ENCODE measurements around the gene UST. TPM values are rescaled to one million over a fixed set of nuclear protein-coding genes. Genes with fewer than 3 reads are reported as not detected.
A peak's percentile ranks its signal among the peaks of the same experiment; 100 is the strongest.
"Not testable (repeated sequence)": the region's sequence is repeated elsewhere in the genome, so short reads cannot be mapped to it uniquely, and the experiment has no call there.

The UST gene
- total RNA-seq, 2 donors from 2014 or later = 3.8 to 7.3 TPM

DNA sequence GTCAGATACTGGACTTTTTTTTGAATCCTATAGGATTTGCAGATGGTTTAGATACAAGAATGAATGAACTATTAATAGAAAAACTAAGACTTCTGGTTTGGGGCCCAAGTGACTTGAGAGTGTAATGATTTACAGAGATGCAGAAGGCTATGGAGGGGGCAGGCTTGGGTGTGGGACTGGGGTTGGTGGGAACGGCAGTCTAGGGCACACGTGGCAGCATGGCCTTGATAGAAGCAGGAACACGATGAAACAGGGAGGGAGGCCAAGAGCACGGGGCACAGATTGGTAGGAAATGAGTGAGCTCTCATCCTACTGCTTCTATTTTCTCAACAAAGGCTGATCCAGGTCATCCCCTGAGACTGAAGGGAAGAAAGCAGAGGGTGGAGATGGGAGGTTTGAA is 3.4 kb upstream of the UST start:
- H3K36me3 Mint-ChIP-seq (ENCODE audit: low read depth) = peaks cover 3% of the 10 kb centered on the region
- peak overlapping the region; percentile 72 for H3K27ac Mint-ChIP-seq
- DNase-seq (no peak), ATAC-seq (no peak)
- H3K9me3 ChIP-seq (ENCODE audit: control insufficient read depth, low read length, poor library complexity, severe bottlenecking) = no peaks in the 10 kb centered on the region
- peaks cover 5% of the 10 kb centered on the region for H3K27me3 Mint-ChIP-seq
- no peak overlapping the region for H3K4me3 Mint-ChIP-seq
- peaks cover 33% of the 10 kb centered on the region for H3K4me1 Mint-ChIP-seq

DNA sequence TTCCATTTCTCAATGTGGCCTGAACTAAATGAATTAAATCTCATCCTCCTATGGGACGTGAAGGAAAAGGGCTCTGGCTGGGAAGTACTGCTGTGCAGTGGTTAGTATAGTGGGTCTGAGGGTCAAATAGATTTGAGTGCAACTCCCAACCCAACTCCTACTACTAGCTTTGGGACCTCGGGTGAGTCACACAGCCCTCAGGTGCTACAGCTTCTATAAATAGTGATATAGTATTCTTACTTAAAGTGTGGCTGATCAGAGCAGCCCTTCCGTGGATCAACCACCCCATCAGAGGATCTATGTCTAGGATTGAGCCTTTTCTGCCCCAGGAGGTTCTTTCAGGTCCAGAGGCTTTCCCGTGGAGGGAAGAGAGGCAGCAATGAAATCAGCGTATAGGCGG is 904 bp upstream of the UST start:
- H3K36me3 Mint-ChIP-seq (ENCODE audit: low read depth) = peaks cover 3% of the 10 kb centered on the region
- H3K9me3 ChIP-seq (ENCODE audit: control insufficient read depth, low read length, poor library complexity, severe bottlenecking) = no peaks in the 10 kb centered on the region
- H3K4me3 Mint-ChIP-seq = peak overlapping the region; percentile 99
- H3K27me3 Mint-ChIP-seq = peaks cover 5% of the 10 kb centered on the region
- peaks cover 40% of the 10 kb centered on the region for H3K4me1 Mint-ChIP-seq
- H3K27ac Mint-ChIP-seq = peak overlapping the region; percentile 97
- DNase-seq (no peak), ATAC-seq (no peak)

DNA sequence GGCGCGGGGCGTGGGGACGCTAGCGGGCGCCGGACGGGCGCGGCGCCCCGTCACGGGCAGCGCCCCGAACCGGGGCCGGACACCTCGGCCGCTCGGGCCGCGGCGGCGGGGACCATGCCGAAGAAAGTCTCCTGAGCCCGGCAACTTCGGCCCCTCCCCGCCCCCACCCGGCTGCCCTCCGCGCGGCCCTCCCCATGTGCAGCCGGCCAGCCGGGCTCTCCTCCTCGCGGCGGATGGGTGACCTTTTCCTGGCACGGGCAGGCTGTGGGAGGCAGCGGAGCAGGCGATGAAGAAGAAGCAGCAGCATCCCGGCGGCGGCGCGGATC is 278 bp downstream of the UST start:
- H3K4me3 Mint-ChIP-seq = peak overlapping the region; percentile 99
- peak in 1 of 3 donors; percentile 17 for DNase-seq
- peak overlapping the region; percentile 97 for H3K27ac Mint-ChIP-seq
- peak; percentile 13 for ATAC-seq
- H3K4me1 Mint-ChIP-seq = peaks cover 44% of the 10 kb centered on the region
- peaks cover 5% of the 10 kb centered on the region for H3K27me3 Mint-ChIP-seq
- no peaks in the 10 kb centered on the region for H3K9me3 ChIP-seq (ENCODE audit: control insufficient read depth, low read length, poor library complexity, severe bottlenecking)
- peaks cover 5% of the 10 kb centered on the region for H3K36me3 Mint-ChIP-seq (ENCODE audit: low read depth)

DNA sequence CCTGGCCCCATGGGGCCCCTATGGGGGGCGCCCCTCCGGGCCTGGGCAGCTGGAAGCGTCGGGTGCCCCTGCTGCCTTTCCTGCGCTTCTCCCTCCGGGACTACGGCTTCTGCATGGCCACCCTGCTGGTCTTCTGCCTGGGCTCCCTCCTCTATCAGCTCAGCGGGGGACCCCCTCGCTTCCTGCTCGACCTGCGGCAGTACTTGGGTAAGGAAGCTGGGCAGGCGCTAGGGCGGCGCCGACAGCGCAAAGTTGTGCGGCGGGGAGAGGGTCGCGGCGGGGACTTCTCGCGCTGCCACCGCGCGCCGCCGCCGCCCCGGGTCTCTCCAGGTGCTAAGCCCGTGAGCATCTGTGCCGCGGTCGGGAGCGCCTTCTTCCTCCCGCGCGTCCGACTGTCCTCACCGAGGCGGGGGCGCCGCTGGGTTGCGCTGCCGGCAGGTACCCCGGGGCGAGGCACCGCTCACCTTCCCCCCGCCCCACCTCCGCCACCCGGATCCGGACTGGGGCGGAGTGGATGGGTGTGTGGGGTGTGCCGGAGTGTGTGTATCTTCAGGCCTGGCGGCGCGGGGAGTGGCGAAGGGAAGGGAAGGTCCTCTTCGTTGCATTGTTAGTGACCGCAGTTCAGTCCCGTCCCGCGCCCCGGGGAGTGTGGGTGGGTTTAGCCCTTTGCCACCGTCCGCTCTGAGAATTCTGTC is 788 bp downstream of the UST start:
- peak; percentile 79 for ATAC-seq
- H3K9me3 ChIP-seq (ENCODE audit: control insufficient read depth, low read length, poor library complexity, severe bottlenecking) = no peaks in the 10 kb centered on the region
- Mint-ChIP-seq H3K27me3 (peaks cover 5% of the 10 kb centered on the region), H3K27ac (peak overlapping the region; percentile 97), H3K4me1 (peaks cover 44% of the 10 kb centered on the region), H3K4me3 (peak overlapping the region; percentile 99), H3K36me3 (ENCODE audit: low read depth) (peaks cover 5% of the 10 kb centered on the region)
- peak; percentile 54 to 67 (median 59) for DNase-seq

DNA sequence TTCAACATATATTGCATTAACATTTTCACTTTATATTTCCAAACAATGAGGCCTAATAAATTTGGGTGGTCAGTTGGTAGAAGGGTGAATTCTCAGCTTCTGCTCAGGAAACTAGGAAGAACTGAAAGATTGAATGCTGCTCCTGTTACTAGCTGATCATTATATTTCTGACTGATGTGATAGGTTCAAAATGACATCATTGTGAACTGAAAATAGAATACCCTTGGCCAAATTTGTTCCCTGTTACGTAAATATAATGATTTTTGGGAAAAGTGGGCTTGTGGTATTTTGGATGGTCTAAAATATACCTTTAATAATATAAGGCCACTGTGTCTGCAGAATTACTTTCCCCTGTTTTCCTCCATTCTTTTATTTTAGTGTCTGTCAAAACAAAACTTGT is 2.8 kb downstream of the UST start:
- Mint-ChIP-seq H3K27me3 (no peaks in the 10 kb centered on the region), H3K4me3 (peak overlapping the region; percentile 99), H3K4me1 (peaks cover 38% of the 10 kb centered on the region), H3K36me3 (ENCODE audit: low read depth) (peaks cover 5% of the 10 kb centered on the region), H3K27ac (peak overlapping the region; percentile 97)
- H3K9me3 ChIP-seq (ENCODE audit: control insufficient read depth, low read length, poor library complexity, severe bottlenecking) = no peaks in the 10 kb centered on the region
- no peak for DNase-seq
- no peak for ATAC-seq

DNA sequence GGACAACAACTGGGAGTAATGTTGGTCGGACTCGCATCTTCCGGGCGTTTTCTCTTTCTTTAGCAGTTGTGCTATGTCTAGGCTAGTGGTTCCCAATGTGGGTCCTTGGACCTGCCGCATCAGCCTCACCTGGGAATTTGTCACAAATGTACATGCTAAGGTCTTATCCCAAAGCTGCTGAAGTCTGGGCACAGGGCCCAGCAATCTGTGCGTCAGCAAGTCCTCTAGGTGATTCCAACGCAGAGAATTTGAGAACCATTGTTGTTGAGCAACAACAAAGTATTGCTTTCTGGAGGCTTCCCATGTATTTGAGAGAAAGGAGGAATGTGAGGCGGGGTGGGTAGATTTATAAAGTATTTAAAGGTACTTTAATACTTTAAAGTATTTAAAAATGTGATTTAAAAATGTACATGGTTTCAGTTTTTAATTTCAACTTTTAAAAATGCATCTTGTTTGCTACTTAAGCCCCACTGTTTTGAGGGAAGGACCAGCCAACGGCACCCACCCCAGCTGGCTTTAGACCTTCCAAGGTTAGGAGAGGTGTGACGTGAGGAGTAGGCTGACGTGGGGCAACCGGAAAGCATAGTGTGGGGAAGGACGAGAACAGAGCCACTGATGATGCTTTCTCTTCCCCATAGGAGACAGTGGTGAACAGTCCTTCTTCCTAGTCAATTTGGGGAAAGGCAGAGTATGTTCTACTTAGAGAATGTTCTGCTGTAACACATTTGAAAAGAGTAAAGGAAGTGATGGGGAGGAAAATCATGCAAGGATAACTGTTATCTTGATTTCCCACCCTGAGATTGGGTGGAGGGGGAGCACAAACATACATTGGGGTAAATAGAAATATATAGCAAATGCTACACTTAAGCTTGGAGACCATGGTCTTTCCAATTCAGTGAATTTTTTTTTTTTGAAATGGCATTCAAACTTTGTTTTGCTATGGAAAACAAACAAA is 4.3 kb downstream of the UST start:
- Mint-ChIP-seq H3K27me3 (no peaks in the 10 kb centered on the region), H3K4me3 (no peak overlapping the region), H3K4me1 (peaks cover 37% of the 10 kb centered on the region), H3K27ac (peak overlapping the region; percentile 97), H3K36me3 (ENCODE audit: low read depth) (peaks cover 5% of the 10 kb centered on the region)
- H3K9me3 ChIP-seq (ENCODE audit: control insufficient read depth, low read length, poor library complexity, severe bottlenecking) = no peaks in the 10 kb centered on the region
- ATAC-seq (no peak), DNase-seq (no peak)

DNA sequence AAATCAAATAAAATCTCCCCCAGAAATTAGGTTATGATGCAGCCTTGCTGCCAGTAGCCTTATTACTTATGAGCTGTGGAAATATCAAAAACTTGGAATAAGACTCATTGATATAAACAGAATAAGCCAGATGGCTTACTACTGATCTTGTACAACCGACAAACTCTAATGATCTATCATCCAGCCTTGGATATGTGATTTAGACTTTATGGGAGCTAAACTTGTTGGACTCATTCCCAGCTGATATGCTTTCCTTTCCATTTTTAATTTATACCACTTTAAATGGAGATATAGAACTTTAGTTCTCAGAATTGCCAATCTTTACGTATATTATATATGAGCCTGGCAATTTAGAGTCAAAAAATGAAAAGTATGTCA is 5.0 kb downstream of the UST start:
- Mint-ChIP-seq H3K36me3 (ENCODE audit: low read depth) (peaks cover 3% of the 10 kb centered on the region), H3K4me1 (peaks cover 34% of the 10 kb centered on the region), H3K27ac (no peak overlapping the region), H3K4me3 (no peak overlapping the region), H3K27me3 (no peaks in the 10 kb centered on the region)
- H3K9me3 ChIP-seq (ENCODE audit: control insufficient read depth, low read length, poor library complexity, severe bottlenecking) = no peaks in the 10 kb centered on the region
- DNase-seq (no peak), ATAC-seq (no peak)

DNA sequence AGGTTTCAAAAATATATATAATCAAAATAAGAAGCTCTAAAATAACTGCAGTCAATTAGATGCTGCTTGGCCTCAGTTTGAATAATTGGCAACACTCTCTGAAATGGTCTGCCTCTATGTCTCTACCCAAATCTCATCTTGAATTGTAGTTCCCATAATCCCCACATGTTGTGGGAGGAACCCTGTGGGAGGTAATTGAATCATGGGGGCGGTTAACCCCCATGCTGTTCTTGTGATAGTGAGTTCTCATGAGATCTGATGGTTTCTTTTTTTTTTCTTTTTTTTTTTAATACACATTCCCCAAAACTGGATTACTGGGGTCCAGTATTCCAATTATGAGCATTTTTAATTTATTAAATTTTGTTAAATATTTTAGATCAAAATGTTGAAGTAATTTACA is 8.5 kb downstream of the UST start:
- not testable (repeated sequence) for H3K27me3 Mint-ChIP-seq; H3K4me3 Mint-ChIP-seq; H3K27ac Mint-ChIP-seq; ATAC-seq; DNase-seq; H3K9me3 ChIP-seq (ENCODE audit: control insufficient read depth, low read length, poor library complexity, severe bottlenecking); H3K36me3 Mint-ChIP-seq (ENCODE audit: low read depth)
- peaks cover 36% of the 10 kb centered on the region for H3K4me1 Mint-ChIP-seq

DNA sequence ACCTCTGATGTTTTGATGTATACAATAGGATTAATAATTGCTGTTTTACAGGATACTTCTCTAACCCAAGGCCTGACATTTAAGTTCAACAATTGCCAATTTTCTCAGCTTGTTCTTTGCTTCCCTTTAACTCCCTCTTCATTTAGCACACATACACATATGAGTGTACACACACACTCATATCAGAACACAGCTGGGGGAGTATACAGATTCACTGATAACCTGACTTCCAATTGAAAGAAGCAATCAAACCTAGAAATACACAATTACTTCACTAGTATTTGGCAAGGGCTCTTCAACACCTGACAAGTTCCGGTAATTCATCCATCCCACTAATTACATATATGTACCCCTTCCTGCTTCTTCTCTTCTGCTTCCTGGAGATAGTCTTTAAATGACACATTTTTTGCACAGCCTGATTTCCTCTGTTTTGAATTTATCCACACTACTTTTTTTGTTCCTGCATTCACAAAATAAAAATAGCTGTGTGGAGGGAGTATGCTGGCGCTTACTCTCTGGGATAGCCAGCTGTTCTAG is 11.2 kb downstream of the UST start:
- no peaks in the 10 kb centered on the region for H3K27me3 Mint-ChIP-seq
- peak overlapping the region; percentile 99 for H3K27ac Mint-ChIP-seq
- ATAC-seq (no peak), DNase-seq (no peak)
- H3K36me3 Mint-ChIP-seq (ENCODE audit: low read depth) = no peaks in the 10 kb centered on the region
- no peaks in the 10 kb centered on the region for H3K9me3 ChIP-seq (ENCODE audit: control insufficient read depth, low read length, poor library complexity, severe bottlenecking)
- peak overlapping the region; percentile 71 for H3K4me3 Mint-ChIP-seq
- peaks cover 55% of the 10 kb centered on the region for H3K4me1 Mint-ChIP-seq

DNA sequence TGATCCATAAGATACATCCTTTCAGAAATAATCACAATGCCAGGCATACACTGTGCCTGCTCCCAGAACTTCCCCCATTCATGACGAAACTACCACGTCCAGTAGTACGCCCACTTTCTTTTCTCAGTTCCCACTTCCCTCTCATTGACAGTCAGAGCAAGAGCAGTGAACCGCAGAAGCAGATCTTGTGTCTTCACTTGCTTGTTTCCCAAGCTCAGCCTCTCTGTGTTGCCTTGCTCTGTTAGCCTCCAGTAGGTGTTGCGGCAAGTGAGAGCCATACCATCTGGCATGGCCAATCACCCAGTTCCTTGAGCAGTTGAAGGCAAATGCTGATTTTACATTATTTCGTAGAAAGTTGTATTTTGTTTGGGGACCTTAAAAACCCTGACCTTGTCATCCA is 11.7 kb downstream of the UST start:
- H3K4me3 Mint-ChIP-seq = peak overlapping the region; percentile 71
- H3K36me3 Mint-ChIP-seq (ENCODE audit: low read depth) = no peaks in the 10 kb centered on the region
- ATAC-seq (peak; percentile 38), DNase-seq (peak in 2 of 3 donors; percentile 10 to 18)
- no peaks in the 10 kb centered on the region for H3K9me3 ChIP-seq (ENCODE audit: control insufficient read depth, low read length, poor library complexity, severe bottlenecking)
- no peaks in the 10 kb centered on the region for H3K27me3 Mint-ChIP-seq
- peak overlapping the region; percentile 99 for H3K27ac Mint-ChIP-seq
- peaks cover 60% of the 10 kb centered on the region for H3K4me1 Mint-ChIP-seq

DNA sequence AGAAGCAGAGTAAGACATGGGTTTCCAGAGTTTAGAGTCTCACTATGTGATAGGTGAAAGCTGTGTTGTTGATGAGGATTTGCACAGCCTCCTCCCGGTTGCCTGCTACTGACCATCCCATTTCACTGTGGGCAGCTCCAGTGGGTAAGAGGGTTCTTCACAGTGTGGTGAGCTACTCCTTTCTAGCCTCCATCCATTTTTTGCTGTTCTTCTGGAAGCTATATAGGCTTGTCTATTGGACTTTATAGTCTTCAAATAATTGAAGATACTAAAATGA is 13.4 kb downstream of the UST start:
- Mint-ChIP-seq H3K27me3 (no peaks in the 10 kb centered on the region), H3K36me3 (ENCODE audit: low read depth) (no peaks in the 10 kb centered on the region), H3K4me3 (peak overlapping the region; percentile 87), H3K4me1 (peaks cover 65% of the 10 kb centered on the region), H3K27ac (peak overlapping the region; percentile 99)
- DNase-seq = peak in 1 of 3 donors; percentile 11
- ATAC-seq = peak; percentile 7
- no peaks in the 10 kb centered on the region for H3K9me3 ChIP-seq (ENCODE audit: control insufficient read depth, low read length, poor library complexity, severe bottlenecking)

DNA sequence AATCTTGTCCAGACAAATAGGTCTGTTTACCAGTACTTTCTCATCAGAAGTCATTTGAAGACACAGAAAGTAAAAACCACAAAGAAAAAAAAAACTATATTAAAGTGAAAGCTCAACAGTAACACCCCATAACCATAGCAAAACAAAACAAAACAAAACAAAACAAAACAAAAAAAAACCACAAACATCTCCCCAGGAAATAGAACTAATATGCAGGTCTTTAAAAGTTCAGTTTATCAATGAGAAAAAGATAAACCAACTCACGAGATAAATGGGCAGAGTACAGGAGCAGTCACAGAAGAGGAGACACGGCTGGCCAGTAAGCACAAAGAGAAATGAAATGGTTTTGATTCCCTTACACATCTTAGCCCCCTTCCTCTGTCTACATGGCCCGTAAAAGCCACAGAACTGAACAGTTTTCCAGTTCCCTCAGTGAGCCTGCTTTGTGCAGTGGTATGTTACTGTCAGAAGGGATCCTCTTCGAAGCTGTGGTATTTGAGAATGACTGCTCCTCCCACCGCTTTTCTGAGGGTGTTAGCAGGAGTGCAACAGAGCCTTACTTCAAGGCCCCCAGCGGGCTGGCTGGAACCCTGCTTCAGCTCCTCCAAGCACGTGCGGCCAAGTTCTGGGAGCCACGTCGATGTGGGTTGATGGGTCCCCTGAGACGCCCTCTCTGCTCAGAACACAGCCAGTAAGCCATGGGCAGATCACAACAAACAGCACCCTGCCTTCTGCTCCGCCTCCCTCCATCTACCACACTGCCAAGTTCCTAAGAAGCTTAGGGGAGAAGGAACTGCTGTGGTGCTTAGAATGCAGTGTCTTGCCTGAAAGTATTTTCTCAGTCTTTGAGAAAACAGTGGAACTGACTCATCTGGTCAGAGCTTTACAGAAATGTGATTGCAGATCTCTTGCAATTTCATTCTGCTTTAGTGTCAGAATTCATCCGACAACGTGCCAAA is 14.0 kb downstream of the UST start:
- Mint-ChIP-seq H3K36me3 (ENCODE audit: low read depth) (no peaks in the 10 kb centered on the region), H3K4me1 (peaks cover 69% of the 10 kb centered on the region), H3K27ac (peak overlapping the region; percentile 99), H3K27me3 (no peaks in the 10 kb centered on the region), H3K4me3 (peak overlapping the region; percentile 87)
- no peaks in the 10 kb centered on the region for H3K9me3 ChIP-seq (ENCODE audit: control insufficient read depth, low read length, poor library complexity, severe bottlenecking)
- DNase-seq (peak in 2 of 3 donors; percentile 35 to 53), ATAC-seq (peak; percentile 69)

Measured in T-helper 17 cell (primary cell).